GM12878 (cell line): Measurements from ENCODE around the gene FMOD. TPM values are rescaled to one million over a fixed set of nuclear protein-coding genes. Genes with fewer than 3 reads are reported as not detected.

ENCODE experiments used
- ASH2L ChIP-seq: fragments of 300-600, 200-600 bp; sonication (generic); IDR thresholded peaks from 2 replicates; pipeline ENCODE4 v1.6.1; 2017; ENCODE audit warnings: low read depth, mild to moderate bottlenecking, borderline replicate concordance
- EZH2 ChIP-seq: IDR thresholded peaks from 2 replicates; pipeline ENCODE4 v1.6.1; 2012; ENCODE audit warnings: low read depth, mild to moderate bottlenecking, control low read depth, inconsistent platforms, low read length, borderline replicate concordance; ENCODE audit not compliant: control insufficient read depth
- FOS ChIP-seq: IDR thresholded peaks from 3 replicates; pipeline ENCODE4 v1.6.1; 2011; ENCODE audit warnings: borderline replicate concordance; ENCODE audit not compliant: insufficient read length; ENCODE audit errors: extremely low read depth
- IRF4 ChIP-seq: IDR thresholded peaks from 2 replicates; pipeline ENCODE4 v1.6.1; 2011; ENCODE audit warnings: low read depth, low read length
- MTA3 ChIP-seq: IDR thresholded peaks from 2 replicates; pipeline ENCODE4 v1.6.1; 2012; ENCODE audit warnings: low read length, inconsistent platforms, borderline replicate concordance
- PAX8 ChIP-seq: fragments of 450-650 bp; IDR thresholded peaks from 2 replicates; pipeline ENCODE4 v1.6.1; 2017; ENCODE audit warnings: mild to moderate bottlenecking, moderate library complexity
- RAD21 ChIP-seq: IDR thresholded peaks from 2 replicates; pipeline ENCODE4 v1.6.1; 2011; ENCODE audit warnings: mild to moderate bottlenecking, low read depth, low read length, moderate library complexity; ENCODE audit not compliant: insufficient read depth
- RAD51 ChIP-seq: fragments of 450-650 bp; IDR thresholded peaks from 2 replicates; pipeline ENCODE4 v1.6.1; 2016; ENCODE audit warnings: moderate library complexity, mild to moderate bottlenecking, inconsistent platforms
- USF2 ChIP-seq: IDR thresholded peaks from 2 replicates; pipeline ENCODE4 v1.6.1; 2011; ENCODE audit warnings: low read depth, low read length, improper control_type of control experiment, borderline replicate concordance
- polyA plus RNA-seq, 11 experiments: library from polyadenylated mRNA; depleted of rRNA in 4 of 11; unstranded in 6 of 11; stranded (reverse) in 5 of 11; fragments of >200 nt; fragmentation: Nextera tagmentation in 4 of 11; fragmentation: Illumina TruSeq in 1 of 11; extraction: Ambion mirVana in 4 of 11; extraction: Trizol in 1 of 11; gene quantifications; 1 replicate in 1 of 11; 2 replicates in 10 of 11; pipeline versions ENCODE4 v1.2.1 to v1.2.3, GENCODE V29; 2011 to 2016; ENCODE audit warnings: inconsistent platforms in 2 of 11, missing spikeins in 2 of 11, low read depth in 1 of 11
- total RNA-seq, 4 experiments: library from RNA; depleted of rRNA in 3 of 4; stranded (reverse); fragments of >200 nt in 3 of 4; fragmentation: Illumina TruSeq in 1 of 4; extraction: Trizol in 1 of 4; gene quantifications; 2 replicates each; pipeline versions ENCODE4 v1.2.1 to v1.2.3, GENCODE V29; 2013 to 2021
- TF ChIP-seq, protein P1 (sequence below): IDR thresholded peaks from 2 replicates; pipeline ENCODE4 v1.6.1; 2011; ENCODE audit warnings: borderline replicate concordance, low read depth, mild to moderate bottlenecking, moderate library complexity, mixed read lengths, low read length; ENCODE audit not compliant: insufficient read depth; ENCODE audit errors: extremely low read length
- TF ChIP-seq, protein P2 (sequence below), 3 experiments: IDR thresholded peaks in 2 of 3; conservative IDR thresholded peaks in 1 of 3; 2 replicates each; pipeline ENCODE4 v1.5.1; 2011; ENCODE audit warnings: low read depth in 3 of 3, low read length in 3 of 3, mild to moderate bottlenecking in 3 of 3, control low read depth in 2 of 3, moderate library complexity in 2 of 3, inconsistent platforms in 1 of 3, mixed read lengths in 1 of 3; ENCODE audit not compliant: control insufficient read depth in 2 of 3, insufficient read depth in 1 of 3; ENCODE audit errors: extremely low read depth in 1 of 3

FMOD gene
- total and polyA plus RNA-seq, 10 of the 15 experiments (the other 5 are each of a cell fraction or from before 2014, with no cell fraction given) = 0.03 to 0.26 (median 0.11) TPM; not detected in 7

GRCh38 chr1:203306965-203307541, 43.9 kb downstream of the FMOD start (continued):
- TF ChIP-seq, protein P1, sequence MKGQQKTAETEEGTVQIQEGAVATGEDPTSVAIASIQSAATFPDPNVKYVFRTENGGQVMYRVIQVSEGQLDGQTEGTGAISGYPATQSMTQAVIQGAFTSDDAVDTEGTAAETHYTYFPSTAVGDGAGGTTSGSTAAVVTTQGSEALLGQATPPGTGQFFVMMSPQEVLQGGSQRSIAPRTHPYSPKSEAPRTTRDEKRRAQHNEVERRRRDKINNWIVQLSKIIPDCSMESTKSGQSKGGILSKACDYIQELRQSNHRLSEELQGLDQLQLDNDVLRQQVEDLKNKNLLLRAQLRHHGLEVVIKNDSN = no peak
- no peak for TF ChIP-seq USF2
- no peak for TF ChIP-seq ASH2L
- TF ChIP-seq, protein P2, sequence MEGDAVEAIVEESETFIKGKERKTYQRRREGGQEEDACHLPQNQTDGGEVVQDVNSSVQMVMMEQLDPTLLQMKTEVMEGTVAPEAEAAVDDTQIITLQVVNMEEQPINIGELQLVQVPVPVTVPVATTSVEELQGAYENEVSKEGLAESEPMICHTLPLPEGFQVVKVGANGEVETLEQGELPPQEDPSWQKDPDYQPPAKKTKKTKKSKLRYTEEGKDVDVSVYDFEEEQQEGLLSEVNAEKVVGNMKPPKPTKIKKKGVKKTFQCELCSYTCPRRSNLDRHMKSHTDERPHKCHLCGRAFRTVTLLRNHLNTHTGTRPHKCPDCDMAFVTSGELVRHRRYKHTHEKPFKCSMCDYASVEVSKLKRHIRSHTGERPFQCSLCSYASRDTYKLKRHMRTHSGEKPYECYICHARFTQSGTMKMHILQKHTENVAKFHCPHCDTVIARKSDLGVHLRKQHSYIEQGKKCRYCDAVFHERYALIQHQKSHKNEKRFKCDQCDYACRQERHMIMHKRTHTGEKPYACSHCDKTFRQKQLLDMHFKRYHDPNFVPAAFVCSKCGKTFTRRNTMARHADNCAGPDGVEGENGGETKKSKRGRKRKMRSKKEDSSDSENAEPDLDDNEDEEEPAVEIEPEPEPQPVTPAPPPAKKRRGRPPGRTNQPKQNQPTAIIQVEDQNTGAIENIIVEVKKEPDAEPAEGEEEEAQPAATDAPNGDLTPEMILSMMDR (IDR thresholded peaks at IDR 0.05 in 2 of 3, conservative IDR thresholded peaks at IDR 0.05 in 1 of 3; ENCODE audit: control insufficient read depth in 2 of 3, extremely low read depth in 1 of 3, insufficient read depth in 1 of 3, low read depth in 3 of 3, low read length in 3 of 3) = no peak; a peak in 1 of 6 replicates
- no peak for TF ChIP-seq EZH2
- no peak for TF ChIP-seq IRF4
- no peak for TF ChIP-seq FOS
- TF ChIP-seq MTA3 = peak; percentile 27; the same call in 1 of the 2 replicates
- no peak for TF ChIP-seq RAD51
- no peak for TF ChIP-seq PAX8
- TF ChIP-seq RAD21 = no peak
